HepG2 (cell line): Measurements from ENCODE around the gene CPEB2. TPM values are rescaled to one million over a fixed set of nuclear protein-coding genes. Genes with fewer than 3 reads are reported as not detected.
A peak's percentile ranks its signal among the peaks of the same experiment; 100 is the strongest.

Source experiments
- BHLHE40 ChIP-seq: IDR thresholded peaks from 2 replicates; pipeline ENCODE4 v1.6.1; 2011; ENCODE audit warnings: low read length, improper control_type of control experiment
- CCDC6 ChIP-seq: sonication (generic); formaldehyde crosslinking; IDR thresholded peaks from 2 replicates; pipeline ENCODE4 v1.8.1; 2022; ENCODE audit warnings: mild to moderate bottlenecking, missing genetic modification reagents, moderate library complexity
- CREB1 ChIP-seq, 2 experiments: fragments of 450-650 bp in 1 of 2; IDR thresholded peaks; 2 replicates each; pipeline ENCODE4 v1.6.1; 2016 to 2017; ENCODE audit warnings: control low read depth in 1 of 2, mild to moderate bottlenecking in 1 of 2, missing compliant biosample characterization in 1 of 2, missing genetic modification characterization in 1 of 2
- DR1 ChIP-seq: sonication (generic); formaldehyde crosslinking; IDR thresholded peaks from 2 replicates; pipeline ENCODE4 v1.8.0; 2021; ENCODE audit warnings: mild to moderate bottlenecking, missing genetic modification reagents, inconsistent platforms
- HNRNPL ChIP-seq: fragments of 200-400 bp; formaldehyde crosslinking; IDR thresholded peaks from 2 replicates; pipeline ENCODE4 v1.6.1; 2017; ENCODE audit warnings: mild to moderate bottlenecking, low read depth, low read length
- KDM5B ChIP-seq: sonication (generic); formaldehyde crosslinking; IDR thresholded peaks from 2 replicates; pipeline ENCODE4 v1.4.0; 2020; ENCODE audit warnings: missing genetic modification reagents, mild to moderate bottlenecking, borderline replicate concordance
- KIAA2018 ChIP-seq: sonication (generic); formaldehyde crosslinking; IDR thresholded peaks from 2 replicates; pipeline ENCODE4 v1.5.0; 2020; ENCODE audit warnings: mild to moderate bottlenecking, missing genetic modification reagents, borderline replicate concordance
- MED1 ChIP-seq: sonication (generic); formaldehyde crosslinking; IDR thresholded peaks from 2 replicates; pipeline ENCODE4 v1.4.0; 2020; ENCODE audit warnings: missing genetic modification reagents
- MTA3 ChIP-seq: sonication (generic); formaldehyde crosslinking; IDR thresholded peaks from 2 replicates; pipeline ENCODE4 v1.4.0; 2020; ENCODE audit warnings: missing genetic modification reagents
- MTERF4 ChIP-seq: sonication (generic); formaldehyde crosslinking; IDR thresholded peaks from 2 replicates; pipeline ENCODE4 v1.8.0; 2023; ENCODE audit warnings: mild to moderate bottlenecking, missing genetic modification reagents
- MXD4 ChIP-seq: IDR thresholded peaks from 2 replicates; pipeline ENCODE4 v1.6.1; 2016; ENCODE audit warnings: mild to moderate bottlenecking, missing biosample characterization, missing genetic modification reagents
- PITX1 ChIP-seq: sonication (generic); formaldehyde crosslinking; IDR thresholded peaks from 2 replicates; pipeline ENCODE4 v1.5.1; 2020; ENCODE audit warnings: mild to moderate bottlenecking, missing genetic modification reagents
- POLR2A ChIP-seq, 2 experiments: IDR thresholded peaks; 2 replicates each; pipeline ENCODE4 v1.6.1; 2011; ENCODE audit warnings: low read depth in 2 of 2, low read length in 2 of 2, mild to moderate bottlenecking in 1 of 2, moderate library complexity in 1 of 2; ENCODE audit not compliant: insufficient read depth in 1 of 2
- REPIN1 ChIP-seq: sonication (generic); formaldehyde crosslinking; IDR thresholded peaks from 2 replicates; pipeline ENCODE4 v1.8.0; 2022; ENCODE audit warnings: missing genetic modification reagents, low read depth, mild to moderate bottlenecking, borderline replicate concordance
- UBTF ChIP-seq: sonication (generic); formaldehyde crosslinking; IDR thresholded peaks from 2 replicates; pipeline ENCODE4 v1.4.0; 2020; ENCODE audit warnings: mild to moderate bottlenecking, missing genetic modification reagents
- ZBTB7B ChIP-seq: sonication (generic); formaldehyde crosslinking; IDR thresholded peaks from 2 replicates; pipeline ENCODE4 v1.4.0; 2020; ENCODE audit warnings: missing genetic modification reagents
- ZFP82 ChIP-seq: sonication (generic); formaldehyde crosslinking; IDR thresholded peaks from 2 replicates; pipeline ENCODE4 v1.5.1; 2020; ENCODE audit warnings: mild to moderate bottlenecking, missing genetic modification reagents, borderline replicate concordance
- ZNF326 ChIP-seq: sonication (generic); formaldehyde crosslinking; IDR thresholded peaks from 2 replicates; pipeline ENCODE4 v1.4.0; 2020; ENCODE audit warnings: missing genetic modification reagents, borderline replicate concordance
- polyA plus RNA-seq, 8 experiments: library from polyadenylated mRNA; depleted of rRNA in 3 of 8; stranded (reverse) in 7 of 8; unstranded in 1 of 8; fragments of >200 nt; fragmentation: Illumina TruSeq in 4 of 8; extraction: Trizol in 4 of 8; gene quantifications; 2 replicates each; pipeline versions ENCODE4 v1.2.1 to v1.2.3, GENCODE V29; 2011 to 2016; ENCODE audit warnings: low read depth in 4 of 8, missing spikeins in 1 of 8, mixed read lengths in 1 of 8; ENCODE audit not compliant: insufficient read depth in 1 of 8
- total RNA-seq, 5 experiments: library from RNA; depleted of rRNA; stranded (reverse); fragments of >200 nt; fragmentation: Illumina TruSeq; extraction: Trizol; gene quantifications; 2 replicates each; pipeline ENCODE4 v1.2.3, GENCODE V29; 2016; ENCODE audit warnings: low read depth in 1 of 5

Gene CPEB2
- total and polyA plus RNA-seq, 2 of the 13 experiments (the other 11 are each of a cell fraction or from before 2014, with no cell fraction given): 2.0 to 2.5 TPM

GRCh38 chr4:15001869-15002658 is at the start of gene CPEB2 (continued):
- peak; percentile 83 for TF ChIP-seq UBTF (CRISPR knock-in tag)
- TF ChIP-seq MXD4 (CRISPR knock-in tag): no peak
- TF ChIP-seq REPIN1 (CRISPR knock-in tag): peak; percentile 61; the same call in 1 of the 2 replicates
- peak; percentile 38; the same call in 1 of the 2 replicates for TF ChIP-seq KDM5B (CRISPR knock-in tag)
- 0 out of 2 replicates have a peak, but pooled peaks have one; percentile 40 for TF ChIP-seq MTERF4 (CRISPR knock-in tag)
- TF ChIP-seq MED1 (CRISPR knock-in tag): peak; percentile 45
- TF ChIP-seq ZBTB7B (CRISPR knock-in tag): peak; percentile 1; the same call in 1 of the 2 replicates
- 0 out of 2 replicates have a peak, but pooled peaks have one; percentile 11 for TF ChIP-seq ZFP82 (CRISPR knock-in tag)
- peak; percentile 28; the same call in 1 of the 2 replicates for TF ChIP-seq PITX1 (CRISPR knock-in tag)
- no peak for TF ChIP-seq ZNF326 (CRISPR knock-in tag)
- no peak for TF ChIP-seq KIAA2018 (CRISPR knock-in tag)
- TF ChIP-seq DR1 (CRISPR knock-in tag): peak; percentile 86
- TF ChIP-seq MTA3 (CRISPR knock-in tag): no peak
- no peak for TF ChIP-seq HNRNPL
- peak; percentile 89 for TF ChIP-seq BHLHE40
- peak; percentile 91 for TF ChIP-seq CCDC6 (CRISPR knock-in tag)
- peak; percentile 65; the same call in 1 of the 2 replicates for TF ChIP-seq CREB1 (IDR thresholded peaks at IDR 0.05)
- TF ChIP-seq CREB1 (CRISPR knock-in tag; IDR thresholded peaks at IDR 0.05): peak; percentile 17; the same call in 1 of the 2 replicates
- TF ChIP-seq POLR2A (IDR thresholded peaks at IDR 0.05; ENCODE audit: insufficient read depth in 1 of 2, low read depth in 2 of 2, low read length in 2 of 2): peak in 1 of 2 experiments; percentile 85; a peak in 2 of 4 replicates
